GM18505 (cell line): ENCODE measurements around the gene TMEM163.

Experiments used
- ATAC-seq: cut with Tn5 transposase; IDR thresholded peaks from one replicate; pipeline ENCODE4 v1.9.1; 2021; ENCODE audit not compliant: unreplicated experiment
- POLR2A ChIP-seq: IDR thresholded peaks from 4 replicates; pipeline ENCODE4 v1.6.1; 2011; ENCODE audit warnings: borderline replicate concordance; ENCODE audit not compliant: insufficient read depth, insufficient read length; ENCODE audit errors: extremely low read depth

Gene TMEM163

DNA sequence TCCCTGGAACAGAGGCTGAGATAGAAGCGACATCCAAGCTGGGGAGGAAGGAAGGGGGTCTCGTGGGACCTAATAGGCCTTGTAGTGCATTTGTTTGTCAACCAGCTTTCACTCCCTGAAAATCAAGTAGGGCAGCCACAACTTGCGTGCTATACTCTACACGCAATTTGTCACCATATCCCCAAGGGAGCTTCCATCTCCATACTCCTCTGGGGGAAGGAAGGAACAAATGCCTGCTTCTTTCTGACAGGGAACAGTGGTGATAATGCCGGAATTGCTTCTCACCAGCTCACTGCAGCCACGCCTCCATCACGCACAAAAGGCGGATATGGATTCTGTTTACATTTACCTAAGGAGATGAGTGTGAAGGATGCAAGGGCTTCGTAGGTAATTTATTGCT is 213.4 kb downstream of the TMEM163 start:
- no peak for TF ChIP-seq POLR2A
- no peak for ATAC-seq

DNA sequence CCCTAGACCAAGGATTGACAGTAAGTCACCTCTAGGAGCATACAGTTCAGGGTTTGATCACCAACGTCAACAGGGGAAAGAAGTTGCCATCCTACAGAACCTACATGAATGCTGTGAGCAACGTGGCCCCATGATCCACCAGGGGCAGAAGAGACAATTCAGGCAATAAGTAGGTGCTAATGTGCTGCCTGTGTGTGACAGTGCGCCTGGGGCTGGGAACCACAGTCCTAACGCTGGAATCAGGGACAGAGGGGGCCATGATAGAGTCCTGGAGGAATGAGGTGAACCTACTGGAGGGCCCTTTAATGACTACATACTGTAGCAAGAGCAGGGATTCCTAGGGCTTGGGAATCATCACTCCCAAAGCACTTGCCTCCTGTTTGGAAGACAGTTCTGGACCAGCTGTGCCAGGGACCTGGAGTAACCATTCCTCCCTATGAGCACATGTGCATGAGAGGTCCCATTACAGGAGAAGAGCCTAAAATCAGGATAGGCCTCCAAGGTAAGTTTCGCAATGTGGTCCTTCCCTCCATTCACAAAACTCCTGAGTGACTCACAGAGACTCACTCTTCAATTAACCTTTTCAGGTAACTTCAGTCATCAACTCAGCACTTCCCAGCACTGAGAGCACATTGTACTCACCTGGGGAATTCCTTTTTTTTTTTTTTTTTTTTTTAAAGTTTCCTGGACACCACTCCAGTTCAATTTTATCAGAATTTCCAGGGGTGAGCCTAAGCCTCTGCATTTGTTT is 214.0 kb downstream of the TMEM163 start:
- no peak for ATAC-seq
- TF ChIP-seq POLR2A: no peak

DNA sequence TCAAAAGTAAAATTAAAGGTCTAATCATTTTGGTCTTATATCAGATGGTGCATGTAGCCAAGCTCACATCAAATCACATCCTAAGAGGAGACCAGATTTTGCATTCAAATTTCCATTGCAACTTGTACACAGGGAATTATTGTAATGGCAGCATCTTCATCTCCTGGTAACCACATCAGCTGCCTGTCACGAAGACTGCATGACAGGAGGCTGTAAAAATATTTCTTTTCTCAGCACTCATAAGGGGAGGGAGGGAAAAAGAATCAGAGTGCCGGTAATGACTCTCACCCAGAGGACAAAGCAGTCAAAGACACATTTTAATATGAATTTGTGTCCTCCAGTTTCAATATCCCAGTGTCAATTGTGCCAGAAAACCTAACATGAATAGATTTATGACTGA is 216.7 kb downstream of the TMEM163 start:
- TF ChIP-seq POLR2A: no peak
- ATAC-seq: no peak

DNA sequence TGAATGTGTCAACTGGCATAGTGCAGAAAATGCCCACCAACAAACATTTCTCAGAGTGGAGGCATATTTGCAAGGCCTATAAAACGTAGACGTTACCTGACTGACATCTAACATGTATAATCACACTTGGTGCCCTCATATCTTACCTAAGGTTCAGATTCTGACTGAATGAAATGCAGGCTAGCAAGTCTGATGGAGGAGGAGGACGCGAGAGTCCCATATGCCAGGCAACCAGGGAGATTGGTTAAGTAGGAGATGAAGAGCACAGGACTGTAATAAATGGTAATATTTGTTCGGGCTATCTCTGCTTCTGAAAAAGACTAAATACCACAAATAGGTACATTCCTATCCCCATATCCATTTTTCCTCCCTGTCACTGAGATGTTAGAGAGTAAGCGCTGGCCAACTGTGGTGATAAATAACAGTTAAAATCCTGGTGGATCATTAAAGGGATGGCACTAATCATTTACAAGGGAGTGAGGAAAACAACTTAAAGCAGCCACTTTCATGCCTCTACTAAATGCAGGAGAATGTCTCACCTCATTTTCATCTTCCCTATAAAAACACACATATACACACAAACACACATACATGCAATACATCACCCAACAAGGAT is 217.2 kb downstream of the TMEM163 start:
- TF ChIP-seq POLR2A: no peak
- ATAC-seq: no peak

DNA sequence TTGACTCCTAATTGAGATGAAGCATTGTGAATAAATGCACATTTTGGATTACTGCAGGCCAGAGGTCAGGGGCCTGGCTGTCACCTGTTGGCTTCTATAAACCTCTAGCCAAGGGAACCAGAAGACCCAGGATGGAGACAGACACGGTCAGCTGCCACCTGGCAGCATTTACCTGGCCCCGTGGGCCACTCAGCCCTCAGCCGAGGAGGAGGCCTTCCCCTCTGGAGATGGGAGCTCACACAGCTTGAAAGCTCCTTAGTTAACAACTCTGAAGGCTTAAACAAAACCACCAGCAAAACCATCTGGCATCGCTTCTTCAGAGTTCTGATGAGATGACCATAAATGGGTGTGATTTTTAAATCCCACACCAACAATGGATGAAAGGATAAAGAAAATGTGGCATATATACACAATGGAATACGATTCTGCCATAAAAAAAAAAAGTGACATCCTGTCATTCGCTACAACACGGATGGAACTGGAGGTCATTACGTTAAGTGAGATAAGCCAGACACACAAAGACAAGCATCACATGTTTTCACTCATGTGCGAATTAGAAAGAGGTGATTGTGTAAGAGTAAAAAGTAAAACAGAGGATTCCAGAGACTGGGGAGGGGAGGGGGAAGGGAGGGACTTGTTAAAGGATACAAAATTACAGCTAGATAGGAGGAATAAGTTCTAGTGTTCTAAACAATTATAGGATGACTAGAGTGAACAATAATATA is 218.4 kb downstream of the TMEM163 start:
- no peak for TF ChIP-seq POLR2A
- ATAC-seq: no peak

DNA sequence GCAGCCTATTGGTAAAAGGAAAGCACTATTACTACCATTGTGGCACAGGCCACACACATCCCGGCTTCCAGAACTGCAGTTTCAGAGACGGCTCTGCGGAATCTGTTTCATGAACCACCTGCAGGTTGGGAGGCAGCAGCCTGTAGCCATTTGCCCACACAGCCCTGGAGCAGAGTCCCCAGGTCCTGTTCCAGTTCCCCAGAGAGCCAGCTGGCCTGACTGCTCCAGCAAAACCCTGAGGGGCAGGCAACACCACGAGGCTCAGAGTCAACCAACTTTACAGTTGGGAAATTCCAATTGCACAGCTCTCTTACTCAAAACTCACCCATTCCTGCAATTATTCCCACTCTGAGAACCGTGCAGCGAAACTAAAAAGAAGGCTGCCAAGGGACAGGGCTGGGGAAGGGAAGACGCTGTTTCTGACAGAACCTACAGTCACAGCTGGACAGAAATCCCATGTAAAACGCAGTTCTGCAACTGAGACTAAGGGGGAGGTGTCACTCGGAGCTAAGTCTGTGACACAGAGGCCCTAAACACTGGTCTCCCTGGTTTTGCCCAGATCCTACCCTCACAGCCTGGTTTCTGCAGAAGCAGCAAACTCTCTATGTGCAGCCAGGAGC is 219.4 kb downstream of the TMEM163 start:
- no peak for ATAC-seq
- no peak for TF ChIP-seq POLR2A

DNA sequence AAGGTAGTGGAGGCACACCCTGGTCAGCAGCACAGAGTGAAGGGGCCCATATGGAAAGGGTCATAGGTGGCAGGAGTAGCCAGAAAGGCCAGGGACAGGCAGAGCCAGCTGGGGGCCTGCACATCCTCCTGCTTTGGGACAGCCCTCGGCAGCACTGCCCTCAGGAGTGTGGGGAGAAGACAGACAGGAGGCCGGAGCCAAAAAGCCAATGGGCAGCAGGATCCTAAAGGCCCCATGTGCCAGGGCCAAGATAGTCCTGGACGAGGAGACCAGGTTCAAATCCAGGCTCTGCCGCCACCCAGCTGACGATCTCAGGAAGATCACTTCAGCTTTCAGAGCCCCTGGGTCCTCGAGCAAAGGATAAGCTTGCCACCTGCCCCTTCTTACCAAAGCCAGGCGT is 220.1 kb downstream of the TMEM163 start:
- no peak for TF ChIP-seq POLR2A
- no peak for ATAC-seq

DNA sequence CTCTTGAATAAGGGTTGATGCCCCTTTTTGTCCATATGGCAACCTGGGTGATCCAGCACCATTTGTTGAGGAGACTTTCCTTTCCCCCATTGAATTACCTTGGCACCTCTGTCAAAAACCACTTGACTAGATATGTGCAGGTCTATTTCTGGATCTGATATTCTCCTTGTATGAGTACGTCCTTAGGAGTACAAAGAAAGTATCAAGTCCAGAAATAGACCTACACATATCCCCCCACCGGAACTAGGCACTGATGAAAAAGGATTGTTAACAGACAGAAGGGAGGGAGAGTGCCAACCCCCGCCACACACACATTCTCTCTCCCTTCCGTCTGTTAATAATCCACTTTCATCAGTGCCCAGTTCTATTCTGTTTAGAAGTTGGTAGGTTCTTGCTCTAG is 225.0 kb downstream of the TMEM163 start:
- ATAC-seq: no peak
- TF ChIP-seq POLR2A: no peak

DNA sequence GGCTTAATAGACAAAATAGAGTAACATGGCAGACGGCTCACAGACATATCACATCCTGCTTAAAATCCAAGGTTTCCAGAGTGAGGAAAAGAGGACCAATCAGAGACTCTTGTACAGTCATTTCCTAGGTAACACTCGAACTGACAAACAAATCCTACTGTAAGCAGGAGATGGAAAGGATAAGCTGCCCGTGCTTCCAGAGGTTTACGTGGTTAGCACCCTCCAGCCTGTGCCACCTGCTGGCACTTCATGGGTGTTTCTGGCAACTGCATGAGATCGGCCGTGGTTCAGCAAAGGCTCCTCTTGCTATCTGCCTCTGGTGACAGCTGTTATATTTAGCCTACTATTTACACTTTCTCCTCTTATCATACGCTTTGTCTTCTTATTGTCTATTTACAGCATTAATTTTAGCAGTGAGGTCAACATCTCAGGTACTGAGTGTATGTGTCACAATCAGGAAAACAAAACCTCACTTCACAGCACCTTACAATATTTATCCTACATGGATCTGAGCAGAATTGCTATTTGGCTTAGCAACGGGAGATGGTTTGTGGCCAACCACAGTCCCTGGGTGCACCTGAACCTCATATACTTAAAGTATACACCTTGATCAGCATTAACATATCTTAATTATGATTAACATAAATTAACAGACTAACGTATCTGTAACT is 226.9 kb downstream of the TMEM163 start:
- no peak for ATAC-seq
- no peak for TF ChIP-seq POLR2A

DNA sequence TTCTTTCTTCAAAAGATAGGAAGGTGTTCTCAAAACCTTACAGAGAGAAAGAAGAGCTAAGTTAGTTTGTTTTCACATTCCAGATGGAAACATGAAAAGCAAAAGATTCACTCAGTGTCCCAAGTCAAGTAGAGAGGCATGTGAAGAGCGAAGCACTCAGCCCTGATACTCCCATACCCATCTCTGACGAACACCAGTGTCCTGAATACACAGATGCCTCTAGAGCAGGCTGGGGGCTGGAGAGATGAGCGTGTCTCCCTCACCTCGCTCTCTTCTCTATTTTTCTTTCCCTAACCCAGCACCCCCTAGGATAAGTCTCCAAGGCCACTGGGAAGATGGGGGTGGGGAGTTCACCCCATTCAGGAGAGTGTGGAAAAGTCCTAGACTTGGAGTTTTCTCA is 227.8 kb downstream of the TMEM163 start:
- no peak for ATAC-seq
- no peak for TF ChIP-seq POLR2A

DNA sequence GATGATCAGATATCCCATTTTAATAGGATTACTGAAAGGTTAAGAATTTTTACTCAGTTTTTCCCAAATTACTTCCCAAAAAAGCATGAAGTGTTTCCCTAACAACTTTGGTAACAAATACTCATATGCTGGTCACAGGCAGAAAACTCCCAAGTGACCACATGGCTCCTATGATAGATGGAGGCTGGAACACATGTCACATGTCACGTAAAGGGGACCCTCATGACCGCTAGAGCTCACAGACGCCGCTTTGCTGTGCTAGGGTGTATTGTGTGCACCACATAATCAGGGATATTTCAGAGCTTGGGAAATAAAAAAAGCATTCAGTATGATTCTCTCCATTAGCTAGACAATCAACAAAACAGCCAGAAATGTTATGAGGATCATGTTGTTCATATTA is 228.2 kb downstream of the TMEM163 start:
- no peak for ATAC-seq

DNA sequence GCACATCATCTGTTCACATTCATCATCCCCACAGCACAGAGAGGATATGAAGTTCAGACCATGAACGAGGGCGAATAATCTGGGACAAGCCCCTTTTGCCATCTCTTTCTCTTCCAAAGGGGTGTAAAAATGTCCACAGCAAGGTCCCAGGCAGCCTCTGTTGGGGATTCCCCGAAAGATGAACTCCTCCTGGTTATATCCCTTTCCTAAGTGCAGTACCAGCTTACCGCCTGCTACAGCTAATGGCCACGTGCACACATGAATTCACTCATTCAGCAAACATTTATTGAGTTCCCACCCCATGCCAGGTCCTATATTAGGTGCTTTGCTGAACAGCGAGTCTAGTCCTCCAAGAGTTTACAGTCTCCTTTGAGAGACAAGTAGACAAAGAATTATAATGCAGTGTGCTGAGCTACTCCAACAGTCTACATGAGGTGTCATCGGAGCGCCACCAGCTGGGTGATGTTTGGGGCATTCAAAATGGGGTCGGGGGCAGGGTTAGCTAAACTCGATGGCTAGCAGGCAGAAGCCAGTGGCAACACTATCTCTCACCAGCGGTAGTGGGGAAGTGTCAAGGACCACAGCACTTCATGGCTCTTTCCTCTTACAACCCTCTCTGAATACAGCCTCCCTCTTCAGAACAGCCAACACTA is 228.9 kb downstream of the TMEM163 start:
- no peak for TF ChIP-seq POLR2A
- no peak for ATAC-seq

More for the DNA sequence above, 228.2 kb downstream of the TMEM163 start:
- no peak for TF ChIP-seq POLR2A
